ENCODE data around the gene DYNLT4. TPM values are rescaled to one million over a fixed set of nuclear protein-coding genes. Genes with fewer than 3 reads are reported as not detected.

DYNLT4 gene
- total and polyA plus RNA-seq, 4 donors = 0.29 to 0.50 TPM; not detected in 2

- TF ChIP-seq HNF4A (conservative IDR thresholded peaks at IDR 0.05) = peak in 1 of 2 donors; percentile 83
- TF ChIP-seq HNF4G (IDR thresholded peaks at IDR 0.05) = no peak
- TF ChIP-seq RXRA (IDR thresholded peaks at IDR 0.05) = peak; percentile 62 to 93
- TF ChIP-seq, protein P1, sequence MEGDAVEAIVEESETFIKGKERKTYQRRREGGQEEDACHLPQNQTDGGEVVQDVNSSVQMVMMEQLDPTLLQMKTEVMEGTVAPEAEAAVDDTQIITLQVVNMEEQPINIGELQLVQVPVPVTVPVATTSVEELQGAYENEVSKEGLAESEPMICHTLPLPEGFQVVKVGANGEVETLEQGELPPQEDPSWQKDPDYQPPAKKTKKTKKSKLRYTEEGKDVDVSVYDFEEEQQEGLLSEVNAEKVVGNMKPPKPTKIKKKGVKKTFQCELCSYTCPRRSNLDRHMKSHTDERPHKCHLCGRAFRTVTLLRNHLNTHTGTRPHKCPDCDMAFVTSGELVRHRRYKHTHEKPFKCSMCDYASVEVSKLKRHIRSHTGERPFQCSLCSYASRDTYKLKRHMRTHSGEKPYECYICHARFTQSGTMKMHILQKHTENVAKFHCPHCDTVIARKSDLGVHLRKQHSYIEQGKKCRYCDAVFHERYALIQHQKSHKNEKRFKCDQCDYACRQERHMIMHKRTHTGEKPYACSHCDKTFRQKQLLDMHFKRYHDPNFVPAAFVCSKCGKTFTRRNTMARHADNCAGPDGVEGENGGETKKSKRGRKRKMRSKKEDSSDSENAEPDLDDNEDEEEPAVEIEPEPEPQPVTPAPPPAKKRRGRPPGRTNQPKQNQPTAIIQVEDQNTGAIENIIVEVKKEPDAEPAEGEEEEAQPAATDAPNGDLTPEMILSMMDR (IDR thresholded peaks at IDR 0.05; ENCODE audit: low read depth, low read length, missing input control) = no peak
Observed at GRCh38 chr1:44807364-44808062, 362 bp upstream of the DYNLT4 start (continued).

- TF ChIP-seq JUND (IDR thresholded peaks at IDR 0.05) = no peak
- no peak for TF ChIP-seq TAF1 (conservative IDR thresholded peaks at IDR 0.05)
- TF ChIP-seq, protein P2, sequence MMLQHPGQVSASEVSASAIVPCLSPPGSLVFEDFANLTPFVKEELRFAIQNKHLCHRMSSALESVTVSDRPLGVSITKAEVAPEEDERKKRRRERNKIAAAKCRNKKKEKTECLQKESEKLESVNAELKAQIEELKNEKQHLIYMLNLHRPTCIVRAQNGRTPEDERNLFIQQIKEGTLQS (IDR thresholded peaks at IDR 0.05) = no peak
- TF ChIP-seq FOXA2 (IDR thresholded peaks at IDR 0.05) = no peak
- TF ChIP-seq HNF4A (conservative IDR thresholded peaks at IDR 0.05) = no peak
- TF ChIP-seq FOXA1 (IDR thresholded peaks at IDR 0.05) = no peak
- no peak for TF ChIP-seq GABPA (IDR thresholded peaks at IDR 0.05 in 1 of 2, conservative IDR thresholded peaks at IDR 0.05 in 1 of 2)
- TF ChIP-seq EGR1 (IDR thresholded peaks at IDR 0.05; ENCODE audit: low read depth in 2 of 2) = no peak
- no peak for TF ChIP-seq RXRA (IDR thresholded peaks at IDR 0.05)
- TF ChIP-seq HNF4G (IDR thresholded peaks at IDR 0.05) = no peak
- no peak for TF ChIP-seq REST (IDR thresholded peaks at IDR 0.05)
- TF ChIP-seq YY1 (IDR thresholded peaks at IDR 0.05) = no peak
- TF ChIP-seq, protein P3, sequence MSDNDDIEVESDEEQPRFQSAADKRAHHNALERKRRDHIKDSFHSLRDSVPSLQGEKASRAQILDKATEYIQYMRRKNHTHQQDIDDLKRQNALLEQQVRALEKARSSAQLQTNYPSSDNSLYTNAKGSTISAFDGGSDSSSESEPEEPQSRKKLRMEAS (IDR thresholded peaks at IDR 0.05) = no peak
- TF ChIP-seq ZBTB33 (IDR thresholded peaks at IDR 0.05) = no peak
- no peak for TF ChIP-seq NR2F2 (IDR thresholded peaks at IDR 0.05)
- no peak for TF ChIP-seq SP1 (IDR thresholded peaks at IDR 0.05)
- no peak for TF ChIP-seq RAD21 (IDR thresholded peaks at IDR 0.05)
- H3K27me3 ChIP-seq (ENCODE audit: control insufficient read depth in 4 of 4, insufficient read depth in 4 of 4, low read length in 3 of 4) = no peaks in the 10 kb centered on the region
- H3K36me3 ChIP-seq (ENCODE audit: control insufficient read depth in 4 of 4, insufficient read depth in 3 of 4, low read depth in 1 of 4, low read length in 3 of 4) = peaks cover 0 to 8% (median 8%) of the 10 kb centered on the region in 4 donors
- no peak overlapping the region for H3K4me3 ChIP-seq (ENCODE audit: low read depth in 1 of 3, low read length in 3 of 3)
- no peak for DNase-seq (ENCODE audit: low spot score)
- H3K9me3 ChIP-seq (ENCODE audit: control insufficient read depth in 4 of 4, low read length in 3 of 4) = no peaks in the 10 kb centered on the region
- H3K4me1 ChIP-seq (ENCODE audit: control insufficient read depth in 4 of 4, insufficient read depth in 4 of 4, low read length in 3 of 4) = peaks cover 15 to 46% (median 39%) of the 10 kb centered on the region in 4 donors
- peak overlapping the region; percentile 95 to 98 for H3K27ac ChIP-seq (ENCODE audit: low read depth in 1 of 2, low read length in 2 of 2)
- 93% methylated on average over 70 of the region's 70 CpGs for WGBS
- H3K9ac ChIP-seq (ENCODE audit: low read depth in 1 of 2, low read length in 2 of 2) = peak overlapping the region in 1 of 2 donors; percentile 40
Observed at GRCh38 chr1:44806025-44806703, 987 bp downstream of the DYNLT4 start.
